ENCODE results near the gene LPP.

DNA sequence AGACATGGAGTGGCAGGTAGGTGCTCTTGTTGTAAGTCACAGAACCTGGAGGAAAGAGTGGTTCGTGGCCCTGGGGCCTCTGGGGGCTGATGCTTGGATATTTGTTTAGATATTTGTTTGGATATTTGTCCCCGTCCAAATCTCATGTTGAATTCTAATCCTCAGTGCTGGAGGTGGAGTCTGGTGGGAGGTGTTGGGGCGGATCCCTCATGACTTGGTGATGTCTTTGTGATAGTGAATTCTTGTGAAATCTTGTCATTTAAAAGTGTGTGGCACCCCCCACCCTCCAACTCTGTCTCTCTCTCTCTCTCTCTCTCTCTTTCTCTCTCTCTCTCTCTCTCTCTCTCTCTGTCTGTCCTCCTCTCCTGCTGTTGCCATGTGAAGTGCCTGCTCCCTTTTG is 122.4 kb downstream of the LPP start:
- no peak for TF ChIP-seq NFRKB (IDR thresholded peaks at IDR 0.05)
- no peak for TF ChIP-seq FOXM1 (IDR thresholded peaks at IDR 0.05; ENCODE audit: borderline replicate concordance)
- TF ChIP-seq FOXA1 (IDR thresholded peaks at IDR 0.05) = no peak
- no peak for TF ChIP-seq SP1 (IDR thresholded peaks at IDR 0.05)
